PC-9 (cell line): ENCODE results near the gene METTL5.

Source experiments
- CTCF ChIP-seq: fragments of 200-600 bp; sonication (generic); conservative IDR thresholded peaks from 2 replicates; pipeline ENCODE4 v1.6.1; 2017; ENCODE audit warnings: mixed run types, antibody characterized with exemption, mild to moderate bottlenecking, moderate library complexity
- EZH2 ChIP-seq: fragments of 200-600 bp; sonication (generic); IDR thresholded peaks from 2 replicates; pipeline ENCODE4 v1.8.0; 2017; ENCODE audit warnings: antibody characterized with exemption, low read depth

DNA sequence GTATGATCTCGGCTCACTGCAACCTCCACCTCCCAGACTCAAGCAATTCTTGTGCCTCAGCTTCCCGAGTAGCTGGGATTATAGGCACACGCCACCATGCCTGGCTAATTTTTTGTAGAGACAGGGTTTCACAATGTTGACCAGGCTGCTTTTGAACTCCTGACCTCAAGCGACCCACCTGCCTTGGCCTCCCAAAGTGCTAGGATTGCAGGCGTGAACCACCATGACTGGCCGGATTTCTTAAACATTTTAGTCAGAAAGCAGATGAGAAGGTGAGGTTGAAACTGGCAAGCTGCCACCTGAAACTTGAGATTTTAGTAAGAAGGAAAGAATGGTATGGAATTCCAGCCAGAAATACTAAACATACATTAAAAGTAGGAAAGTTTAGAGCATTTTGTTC is 59.2 kb downstream of the METTL5 start:
- TF ChIP-seq CTCF = no peak
- TF ChIP-seq EZH2 = no peak
